ENCODE results near the gene EHBP1L1.
"Not testable (repeated sequence)": the region's sequence is repeated elsewhere in the genome, so short reads cannot be mapped to it uniquely, and the experiment has no call there.

Gene EHBP1L1

DNA sequence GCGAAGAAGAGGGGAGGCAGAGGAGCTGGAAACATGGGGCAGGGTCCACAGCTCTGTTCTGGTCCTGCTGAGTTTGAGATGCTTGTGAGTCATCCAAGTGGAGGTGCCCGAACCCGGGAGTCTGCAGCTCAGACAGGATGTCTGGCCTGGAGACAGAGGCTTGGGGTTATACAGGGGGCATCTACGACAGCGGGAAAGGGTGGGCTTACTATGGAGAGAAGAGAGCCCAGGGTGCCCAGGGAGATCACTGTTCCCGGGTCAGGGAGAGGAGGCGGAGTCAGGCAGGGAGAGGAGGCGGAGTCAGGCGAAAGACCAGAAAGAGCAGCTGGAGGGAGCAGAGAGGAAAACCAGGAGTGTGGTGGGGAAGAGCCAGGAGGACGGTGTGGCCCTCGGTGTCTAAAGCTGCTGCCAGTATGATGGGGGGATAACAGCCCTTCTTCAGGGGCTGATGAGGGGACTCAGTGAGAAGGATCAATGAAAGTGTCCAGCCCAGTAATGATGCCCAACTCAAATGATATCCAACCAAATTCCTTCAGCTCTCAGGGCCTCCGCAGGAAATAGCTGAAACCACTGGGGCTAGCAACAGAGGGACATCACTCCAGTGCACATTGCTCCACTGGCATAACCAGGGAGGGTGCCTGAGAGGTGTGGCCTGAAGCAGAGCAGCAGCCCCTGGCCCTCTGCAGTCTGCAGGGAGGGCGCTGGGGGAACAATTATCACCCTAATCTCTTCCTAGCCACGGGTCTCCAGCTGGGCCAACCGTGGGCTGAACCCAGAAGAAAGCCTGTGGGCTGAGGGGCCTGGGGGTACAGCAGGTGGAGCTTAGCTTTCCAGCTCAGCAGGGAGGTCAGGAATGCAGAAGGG lies 15.1 kb upstream of the EHBP1L1 start:
- DNase-seq (ENCODE audit: low read depth, low spot score), result no peak

DNA sequence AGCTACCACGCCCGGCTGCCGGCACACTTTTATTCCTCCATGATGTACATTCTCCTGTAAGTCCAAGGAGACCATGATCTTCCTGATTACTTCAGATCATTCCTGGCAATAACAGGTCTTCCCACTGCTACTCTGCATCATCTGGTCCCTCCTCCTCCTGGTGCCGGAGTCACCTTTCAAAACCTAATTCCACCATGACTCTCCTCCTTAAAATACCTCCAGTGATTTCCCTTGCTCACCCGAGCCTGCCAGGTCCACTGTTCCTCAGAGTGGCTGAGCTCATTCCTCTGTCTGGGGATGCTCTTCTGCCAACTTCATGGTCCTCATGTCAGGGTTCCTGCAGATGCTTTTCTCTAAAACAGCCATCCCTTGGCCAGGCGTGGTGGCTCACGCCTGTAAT lies 13.8 kb upstream of the EHBP1L1 start:
- DNase-seq (ENCODE audit: low read depth, low spot score), result no peak

DNA sequence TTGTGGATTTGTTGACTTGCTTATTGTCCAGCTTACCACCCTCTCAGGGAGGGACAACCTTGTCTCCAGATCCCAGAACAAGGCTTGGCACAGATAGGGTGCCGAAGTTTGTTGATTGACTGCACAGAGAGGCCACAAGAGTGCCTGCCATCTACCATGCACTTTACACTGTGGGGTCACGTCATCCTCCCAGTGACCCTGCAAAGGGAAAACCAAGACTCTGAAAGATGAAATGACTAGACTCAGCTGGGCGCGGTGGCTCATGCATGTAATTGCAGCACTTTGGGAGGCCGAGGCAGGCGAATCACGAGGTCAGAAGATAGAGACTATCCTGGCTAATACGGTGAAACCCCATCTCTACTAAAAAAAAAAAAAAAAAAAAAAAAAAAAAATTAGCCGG lies 13.1 kb upstream of the EHBP1L1 start:
- DNase-seq (ENCODE audit: low read depth, low spot score), result no peak

DNA sequence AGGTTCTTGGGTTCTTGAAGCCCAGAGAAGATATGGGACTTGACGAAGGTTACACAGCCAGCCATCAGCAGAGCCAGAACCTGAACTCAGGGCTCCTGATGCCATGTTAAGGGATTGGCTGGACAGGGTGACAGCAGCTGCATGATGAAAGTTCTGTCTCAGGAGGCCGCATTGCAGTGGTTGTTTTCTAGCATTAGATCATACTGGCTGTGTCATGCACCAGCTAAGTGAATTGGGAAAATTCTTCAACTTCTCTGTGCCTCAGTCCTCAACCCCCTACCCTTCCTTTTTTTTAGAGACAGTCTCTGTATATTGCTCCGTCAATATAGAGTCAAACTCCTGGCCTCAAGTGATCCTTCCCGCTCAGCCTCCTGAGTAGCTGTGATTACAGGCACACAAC lies 12.3 kb upstream of the EHBP1L1 start:
- no peak for DNase-seq (ENCODE audit: low read depth, low spot score)

DNA sequence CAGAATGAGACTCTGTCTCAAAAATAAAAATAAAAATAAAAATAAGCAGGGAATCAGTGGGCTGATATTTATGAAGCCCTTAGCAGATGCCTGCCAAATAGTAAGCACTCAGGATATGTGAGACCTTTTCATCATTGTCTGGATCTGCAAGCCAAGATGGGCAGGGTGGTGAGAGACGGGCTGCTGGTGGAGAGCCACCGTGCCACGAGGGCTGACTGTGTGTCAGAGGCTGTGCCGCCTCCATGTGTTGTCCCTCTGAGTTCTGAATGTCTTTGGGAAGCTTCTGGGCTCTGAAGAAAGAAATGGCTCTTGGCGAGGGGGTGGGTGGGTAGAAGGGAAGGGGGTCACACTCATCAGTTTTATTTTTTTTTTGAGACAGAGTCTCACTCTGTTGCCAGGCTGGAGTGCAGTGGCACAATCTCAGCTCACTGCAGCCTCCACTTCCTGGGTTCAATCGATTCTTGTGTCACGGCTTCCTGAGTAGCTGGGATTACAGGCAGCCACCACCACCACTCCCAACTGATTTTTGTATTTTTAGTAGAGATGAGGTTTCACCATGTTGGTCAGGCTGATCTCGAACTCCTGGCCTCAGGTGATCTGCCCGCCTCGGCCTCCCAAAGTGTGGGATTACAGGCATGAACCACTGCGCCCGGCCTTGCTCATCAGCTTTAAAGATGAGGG lies 10.8 kb upstream of the EHBP1L1 start:
- not testable (repeated sequence) for DNase-seq (ENCODE audit: low read depth, low spot score)

DNA sequence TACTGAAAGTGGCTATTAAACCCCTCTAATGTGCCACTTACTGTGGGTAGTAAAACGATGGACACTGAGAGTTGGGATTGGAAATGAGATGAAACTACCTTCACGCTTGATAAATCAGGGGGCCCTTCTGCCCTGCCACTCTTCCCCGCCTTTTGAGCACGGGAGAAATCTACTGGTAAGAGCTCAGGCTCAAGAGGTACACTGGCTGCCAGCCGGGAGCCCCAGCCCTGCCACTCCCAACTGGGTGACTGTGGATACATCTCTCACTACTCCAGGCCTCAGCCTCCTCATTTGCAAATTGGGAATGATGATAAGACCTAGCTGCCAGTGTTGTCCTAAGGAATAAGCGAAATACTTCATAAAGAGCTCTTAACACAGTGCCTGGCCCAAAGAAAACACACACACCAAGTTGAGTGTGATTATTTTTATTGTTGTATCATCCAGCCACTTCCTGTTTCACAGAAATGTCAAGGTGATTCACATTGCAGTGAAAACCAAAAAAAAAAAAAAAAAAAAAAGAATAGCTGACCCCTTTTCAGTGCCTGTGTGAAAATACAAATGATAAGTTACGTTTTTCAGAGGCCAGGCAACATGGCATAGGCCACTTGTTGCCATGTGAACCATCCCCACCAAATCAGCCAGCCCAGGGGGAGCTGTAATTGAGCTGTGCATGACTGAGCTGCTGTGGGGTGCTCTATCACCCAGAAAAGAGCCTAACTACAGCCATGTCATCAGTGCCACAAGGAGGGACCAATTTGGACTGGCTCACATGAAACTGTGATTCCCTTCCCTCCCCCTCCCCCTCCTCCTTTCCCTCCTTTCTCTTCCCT lies 10.0 kb upstream of the EHBP1L1 start:
- no peak for DNase-seq (ENCODE audit: low read depth, low spot score)

DNA sequence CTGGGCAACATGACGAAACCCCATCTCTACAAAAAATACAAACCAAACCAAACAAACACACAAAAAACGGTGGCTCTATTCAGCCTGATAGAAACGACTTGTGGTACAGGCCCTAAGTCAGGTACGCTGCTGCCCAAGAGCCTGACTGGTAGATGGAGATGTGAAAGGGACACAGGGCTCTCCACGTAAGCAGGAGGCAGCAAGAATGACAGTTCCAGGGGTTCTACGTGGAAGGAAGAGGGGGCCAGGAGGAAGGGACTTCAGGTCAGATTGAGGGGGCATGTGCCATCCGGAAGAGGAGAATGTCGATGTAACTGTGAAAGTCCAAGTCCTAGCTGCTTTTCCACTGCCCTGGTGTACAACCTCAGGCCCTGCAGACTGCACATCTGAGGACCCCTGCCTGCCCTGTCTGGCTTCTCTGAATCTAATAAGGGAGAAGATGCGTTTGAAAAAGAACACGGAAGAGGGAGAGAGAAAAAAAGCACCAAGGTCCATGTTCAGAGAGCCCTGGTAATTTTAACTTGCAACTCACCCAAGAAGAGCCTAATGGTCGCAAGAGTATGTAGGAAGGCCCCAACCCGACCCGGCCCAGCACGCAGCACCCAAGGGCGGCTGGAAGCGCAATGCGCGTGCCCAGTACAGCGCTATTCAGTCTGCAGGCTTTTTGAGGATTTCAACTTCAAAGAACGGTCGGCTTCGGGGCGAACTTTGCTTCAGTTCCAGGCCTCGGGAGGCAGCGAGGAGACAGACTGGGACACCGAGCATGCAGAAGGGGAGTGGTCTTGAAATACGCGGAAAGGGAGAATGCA lies 6.5 kb upstream of the EHBP1L1 start:
- DNase-seq (ENCODE audit: low read depth, low spot score), result no peak

DNA sequence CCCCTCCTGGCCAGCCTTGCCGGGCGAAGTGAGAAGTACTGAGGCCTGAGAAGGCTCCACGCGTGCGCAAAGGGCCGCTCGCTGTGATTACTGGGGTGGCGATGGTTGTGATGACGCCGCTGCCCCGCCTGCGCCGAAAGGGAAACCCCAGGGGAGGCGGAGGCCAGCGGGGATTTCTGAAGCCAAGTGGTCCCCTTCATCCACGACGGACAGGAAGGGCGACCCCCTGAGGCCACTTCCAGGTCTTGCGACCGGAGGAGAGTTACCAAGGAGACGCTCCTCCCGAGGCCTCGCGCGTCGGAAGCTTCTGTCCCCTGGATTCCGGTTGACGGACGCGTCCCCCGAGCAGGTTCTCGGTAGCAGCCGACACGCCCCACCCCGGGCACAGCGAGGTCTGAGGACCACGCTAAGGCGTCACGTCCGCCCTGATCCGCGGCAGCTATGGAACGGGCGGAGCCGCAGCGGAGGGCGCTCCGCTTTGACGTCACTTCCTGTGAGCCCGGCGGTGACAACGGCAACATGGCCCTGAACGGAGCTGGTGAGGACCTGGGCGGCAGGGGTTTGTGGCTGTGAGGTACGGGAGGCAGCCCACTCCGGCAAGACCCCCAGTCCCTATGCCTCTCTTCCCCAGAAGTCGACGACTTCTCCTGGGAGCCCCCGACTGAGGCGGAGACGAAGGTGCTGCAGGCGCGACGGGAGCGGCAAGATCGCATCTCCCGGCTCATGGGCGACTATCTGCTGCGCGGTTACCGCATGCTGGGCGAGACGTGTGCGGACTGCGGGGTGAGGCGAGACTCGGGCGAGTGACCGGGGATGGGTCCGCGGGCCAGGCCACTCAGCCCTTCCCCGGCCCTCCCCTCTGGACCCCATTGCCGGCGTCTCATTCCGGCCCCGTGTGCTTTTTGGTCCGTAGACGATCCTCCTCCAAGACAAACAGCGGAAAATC lies 5.6 kb upstream of the EHBP1L1 start, which contains the start of gene ZNRD2:
TSS of gene ZNRD2 (plus strand) at position 505 of the 946 bp plus-strand sequence. CDS start at position 520, 15 bp downstream.
- peak; percentile 96 for DNase-seq (ENCODE audit: low read depth, low spot score)

DNA sequence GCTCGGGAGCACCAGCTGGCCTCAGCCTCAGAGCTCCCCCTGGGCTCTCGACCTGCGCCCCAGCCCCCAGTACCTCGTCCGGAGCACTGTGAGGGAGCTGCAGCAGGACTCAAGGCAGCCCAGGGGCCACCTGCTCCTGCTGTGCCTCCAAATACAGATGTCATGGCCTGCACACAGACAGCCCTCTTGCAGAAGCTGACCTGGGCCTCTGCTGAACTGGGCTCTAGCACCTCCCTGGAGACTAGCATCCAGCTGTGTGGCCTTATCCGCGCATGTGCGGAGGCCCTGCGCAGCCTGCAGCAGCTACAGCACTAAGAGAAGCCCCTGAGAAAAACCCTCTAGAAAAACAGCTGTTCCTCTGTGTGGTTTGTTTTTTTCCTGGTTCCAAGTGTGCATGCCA lies 4.4 kb upstream of the EHBP1L1 start:
- no peak for DNase-seq (ENCODE audit: low read depth, low spot score)

DNA sequence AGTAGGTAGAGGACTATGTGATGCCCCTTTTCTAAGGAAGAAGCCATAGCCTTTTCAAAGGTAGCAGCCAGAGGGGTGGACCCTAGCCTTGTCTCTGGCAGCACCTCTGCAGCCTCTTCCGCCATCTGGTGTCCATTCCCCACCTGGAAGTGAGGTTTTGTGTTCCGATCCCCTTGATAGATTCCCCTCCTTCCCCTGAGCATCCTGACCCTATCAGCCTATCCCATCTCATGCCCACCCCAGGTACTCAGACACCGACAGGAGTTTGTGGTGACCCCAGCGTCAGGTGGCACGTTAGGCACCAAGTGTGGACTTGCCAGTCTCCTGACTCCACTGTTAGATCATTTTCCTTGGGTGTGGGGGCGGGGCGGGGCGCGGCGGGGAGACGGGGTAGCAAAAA lies 3.9 kb upstream of the EHBP1L1 start:
- DNase-seq (ENCODE audit: low read depth, low spot score), result no peak

DNA sequence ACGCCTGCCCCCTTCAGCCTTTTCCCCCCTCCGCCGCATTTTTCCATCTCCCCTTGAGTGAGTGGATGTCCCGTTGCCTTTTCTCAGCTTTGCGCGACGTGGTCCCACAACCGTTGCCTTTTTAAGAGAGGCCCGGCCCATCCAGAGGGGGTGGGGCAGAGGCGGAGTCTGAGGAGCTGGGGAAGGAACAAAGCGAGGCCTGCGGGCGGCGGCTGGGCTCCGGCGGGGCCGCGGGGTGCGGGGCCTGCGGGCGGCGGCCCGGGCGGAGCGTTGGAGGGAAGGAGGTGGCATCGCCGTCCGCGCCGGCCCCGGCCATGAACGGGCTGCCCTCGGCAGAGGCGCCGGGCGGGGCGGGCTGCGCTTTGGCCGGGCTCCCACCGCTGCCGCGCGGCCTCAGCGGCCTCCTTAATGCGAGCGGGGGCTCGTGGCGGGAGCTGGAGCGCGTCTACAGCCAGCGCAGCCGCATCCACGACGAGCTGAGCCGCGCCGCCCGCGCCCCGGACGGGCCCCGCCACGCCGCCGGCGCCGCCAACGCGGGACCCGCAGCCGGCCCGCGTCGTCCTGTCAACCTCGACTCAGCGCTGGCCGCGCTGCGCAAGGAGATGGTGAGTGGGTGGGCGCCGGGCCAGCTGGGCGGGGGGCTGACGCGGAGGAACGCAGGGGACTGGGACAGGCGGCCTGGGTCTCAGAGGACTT lies 3.3 kb upstream of the EHBP1L1 start, which contains the start of gene FAM89B:
TSS of gene FAM89B (plus strand) at position 183 of the 696 bp plus-strand sequence. CDS start at position 315, 132 bp downstream.
- DNase-seq (ENCODE audit: low read depth, low spot score), result no peak

DNA sequence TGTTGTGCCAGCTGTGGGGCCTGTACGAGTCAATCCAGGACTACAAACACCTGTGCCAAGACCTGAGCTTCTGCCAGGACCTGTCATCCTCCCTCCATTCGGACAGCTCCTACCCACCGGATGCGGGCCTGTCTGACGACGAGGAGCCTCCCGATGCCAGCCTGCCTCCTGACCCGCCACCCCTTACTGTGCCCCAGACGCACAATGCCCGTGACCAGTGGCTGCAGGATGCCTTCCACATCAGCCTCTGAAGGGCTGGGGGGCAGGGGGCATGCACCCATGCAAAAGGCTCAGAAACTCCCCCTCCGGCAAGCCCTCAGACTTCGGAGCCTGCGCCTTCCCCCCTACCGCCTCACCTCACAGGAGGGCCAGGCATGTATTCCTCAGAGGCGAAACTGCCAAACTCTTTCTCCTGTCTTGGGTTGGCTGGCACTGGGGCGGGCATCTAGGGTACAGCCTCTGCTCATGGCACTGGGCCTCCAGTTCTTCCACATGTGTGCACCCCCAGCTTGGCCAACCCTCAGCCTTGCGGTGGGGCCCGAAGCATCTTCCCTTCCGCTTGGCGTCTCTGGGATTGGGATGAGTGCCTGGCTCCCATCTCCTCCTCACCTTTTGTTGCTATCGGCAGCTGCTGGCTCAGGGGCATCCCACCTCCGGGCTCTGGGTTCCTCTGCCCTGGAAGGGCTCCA lies 2.3 kb upstream of the EHBP1L1 start:
- no peak for DNase-seq (ENCODE audit: low read depth, low spot score)

DNA sequence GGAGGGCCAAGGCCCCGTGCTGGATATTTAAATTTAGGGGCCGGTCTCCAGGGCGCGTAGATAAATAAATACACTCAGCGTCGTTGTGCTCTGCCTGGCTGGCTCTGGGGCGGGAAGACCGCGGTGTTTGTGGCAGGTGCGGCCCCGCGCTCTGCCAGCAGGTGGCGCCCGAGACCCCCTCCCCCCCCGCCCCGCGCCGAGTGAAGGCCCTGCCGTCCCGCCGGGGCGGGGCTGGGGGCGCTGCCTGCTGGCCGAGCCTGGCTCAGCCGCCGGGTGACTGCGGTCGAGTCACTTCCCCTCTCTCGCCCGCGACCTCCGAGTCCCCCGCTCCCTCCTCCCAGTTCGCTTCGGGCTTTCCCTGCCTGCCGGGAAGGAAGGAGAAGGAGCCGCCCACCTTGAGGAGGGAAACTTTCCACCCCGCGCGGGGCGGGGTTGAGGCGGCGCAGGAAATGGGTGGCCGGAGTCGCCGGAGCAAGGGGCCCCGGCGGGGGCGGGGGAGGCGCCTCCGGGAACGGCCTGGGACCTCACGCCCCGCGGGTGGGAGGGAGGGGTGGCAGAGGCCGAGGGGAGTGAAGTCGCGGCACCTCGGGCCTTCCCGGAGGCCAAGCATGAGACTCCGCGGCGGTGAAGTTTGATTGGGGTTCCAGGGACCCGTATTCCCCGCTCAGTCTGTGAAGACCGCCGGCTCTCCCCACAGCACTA lies 1.6 kb upstream of the EHBP1L1 start:
- no peak for DNase-seq (ENCODE audit: low read depth, low spot score)

DNA sequence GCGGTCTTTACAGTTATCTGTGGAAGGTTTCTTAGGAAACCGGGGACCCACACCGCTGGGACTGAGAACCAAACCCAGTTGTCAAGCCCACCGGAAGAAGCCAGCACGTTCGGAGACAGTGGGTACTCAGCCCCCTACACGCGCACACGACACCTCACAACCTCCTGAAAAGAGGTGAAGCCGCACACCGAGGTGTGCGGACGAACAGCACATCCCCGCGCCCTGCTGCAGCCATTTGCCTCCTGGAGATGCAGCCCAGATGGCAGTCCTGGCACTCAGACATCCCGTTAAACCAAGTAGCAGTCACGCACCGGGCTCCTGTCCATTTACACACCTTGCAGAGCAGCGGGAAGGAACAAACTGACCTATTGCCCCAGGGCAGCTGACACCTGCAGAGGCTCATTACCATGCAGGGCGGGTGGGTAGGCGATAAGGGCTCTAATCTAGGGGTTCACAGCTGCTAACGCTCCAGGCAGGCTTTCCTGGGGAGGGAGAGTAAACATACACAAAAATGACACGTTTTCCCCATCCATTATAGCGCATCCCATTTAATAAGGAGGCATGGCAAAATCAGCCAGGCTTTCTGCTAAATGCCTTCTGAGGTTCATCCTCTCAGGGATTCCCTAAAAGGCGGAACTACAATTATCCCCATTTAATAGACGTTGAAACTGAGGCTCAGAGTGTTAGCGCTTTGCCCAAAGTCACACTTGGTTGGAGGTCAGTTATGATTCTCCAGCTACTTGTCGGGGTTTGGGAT lies 864 bp upstream of the EHBP1L1 start:
- DNase-seq (ENCODE audit: low read depth, low spot score), result no peak

DNA sequence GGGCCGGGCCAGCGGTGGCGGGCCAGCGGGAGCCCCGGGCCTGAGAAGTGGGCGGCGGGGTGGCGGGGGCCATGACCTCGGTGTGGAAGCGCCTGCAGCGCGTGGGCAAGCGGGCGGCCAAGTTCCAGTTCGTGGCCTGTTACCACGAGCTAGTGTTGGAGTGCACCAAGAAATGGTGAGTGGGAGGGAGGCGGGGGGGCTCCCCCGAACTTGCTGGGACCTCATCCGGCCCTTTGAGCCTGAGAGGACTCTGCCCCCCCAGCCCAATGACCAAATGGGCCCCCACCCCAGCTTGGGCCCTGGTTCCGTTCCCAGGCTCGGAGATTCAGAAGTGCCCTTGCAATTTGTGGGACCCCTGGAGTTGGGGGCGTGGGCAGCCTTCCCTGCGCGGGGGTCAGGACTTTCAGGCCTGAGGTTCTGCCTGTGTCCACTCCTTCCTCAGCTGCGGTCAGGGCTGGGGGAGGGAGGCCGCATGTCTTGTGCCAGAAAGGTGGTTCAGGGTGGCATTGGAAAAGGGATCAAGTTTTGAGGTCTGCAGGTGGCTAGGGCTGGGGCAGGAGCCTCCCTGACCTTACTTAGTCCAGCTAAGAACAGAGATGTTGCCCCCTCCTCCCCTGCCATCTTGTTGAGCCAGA lies 496 bp downstream of the EHBP1L1 start:
- DNase-seq (ENCODE audit: low read depth, low spot score), result no peak

DNA sequence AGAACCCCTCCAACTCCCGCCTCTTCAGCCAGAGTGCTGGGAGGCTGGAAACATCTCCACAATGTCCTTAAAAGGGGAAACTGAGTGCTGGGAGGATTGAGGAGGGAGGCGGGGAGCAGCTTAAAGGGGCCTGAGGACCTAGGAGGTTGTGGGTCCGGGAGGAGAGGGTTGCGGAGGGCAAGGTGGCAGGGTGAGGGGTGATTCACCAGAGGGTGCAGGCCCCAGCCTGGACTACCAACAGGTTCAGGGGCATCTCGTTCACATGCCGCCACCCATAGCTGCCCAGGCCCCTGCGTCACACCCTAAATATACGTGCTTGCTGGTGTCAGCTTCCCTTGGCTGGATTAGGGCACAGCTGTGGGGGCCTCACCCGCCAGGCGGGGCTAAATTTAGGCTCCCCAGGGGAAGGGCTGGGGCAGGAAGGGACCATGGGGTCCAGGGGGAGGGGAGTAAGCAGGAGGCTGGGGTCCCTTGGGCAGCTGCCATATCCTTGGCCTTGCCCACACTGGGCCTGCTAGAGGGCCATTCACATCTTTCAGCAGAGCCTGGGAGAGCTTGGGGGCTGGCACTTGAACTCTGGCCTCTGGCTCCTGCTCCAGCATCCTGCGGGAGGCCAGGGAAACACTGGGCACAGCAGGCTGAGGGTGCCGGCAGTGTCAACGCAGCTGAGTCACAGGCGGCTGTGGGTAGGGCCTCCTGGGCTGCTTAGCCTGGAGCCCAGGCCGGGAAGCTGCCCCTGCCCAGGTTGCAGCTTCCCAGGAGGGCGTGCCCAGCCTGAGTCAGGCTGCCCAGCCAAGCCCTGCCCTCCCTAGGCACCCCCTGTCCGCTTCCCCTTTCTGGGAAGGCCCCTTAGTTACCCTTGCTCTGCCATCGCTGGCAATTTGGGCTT lies 1.3 kb downstream of the EHBP1L1 start:
- no peak for DNase-seq (ENCODE audit: low read depth, low spot score)

Data from iPS DF 19.7 (cell line).